RWPE1 (cell line): ENCODE measurements around the gene DET1.

Experiments used
- CTCF ChIA-PET: fragments of 350-600 bp; sonication (Branson Sonifier 250); formaldehyde crosslinking; extraction: SDS; loops from one replicate; lab custom pipeline; 2021; lab: Yijun Ruan, JAX
- POLR2A ChIA-PET: fragments of 400-600 bp; formaldehyde crosslinking; extraction: SDS; loops from one replicate; lab custom pipeline; 2020; ENCODE audit warnings: antibody characterized with exemption; ENCODE audit not compliant: low non-redundant PET; lab: Yijun Ruan, JAX
- DNase-seq: peaks from one replicate; pipeline ENCODE4 v3.0.0; 2012; ENCODE audit warnings: low spot score
- H3K27ac ChIP-seq: fragments of 450-650 bp; 2 replicates; pipeline ENCODE4 v1.5.1; 2017
- TF ChIP-seq, protein P1 (sequence below): fragments of 450-650 bp; conservative IDR thresholded peaks from 2 replicates; pipeline ENCODE4 v1.5.1; 2017; ENCODE audit warnings: low read depth, mild to moderate bottlenecking

DET1 gene

GRCh38 chr15:88498996-88499395, 47.5 kb downstream of the DET1 start:
- CTCF ChIA-PET: interaction anchor here (0.6 kb wide), 1 partner anchor 31 kb away, joined by 4 read pairs; the partner anchor contains the start of gene MRPS11
- H3K27ac ChIP-seq: no peak overlapping the region
- TF ChIP-seq, protein P1, sequence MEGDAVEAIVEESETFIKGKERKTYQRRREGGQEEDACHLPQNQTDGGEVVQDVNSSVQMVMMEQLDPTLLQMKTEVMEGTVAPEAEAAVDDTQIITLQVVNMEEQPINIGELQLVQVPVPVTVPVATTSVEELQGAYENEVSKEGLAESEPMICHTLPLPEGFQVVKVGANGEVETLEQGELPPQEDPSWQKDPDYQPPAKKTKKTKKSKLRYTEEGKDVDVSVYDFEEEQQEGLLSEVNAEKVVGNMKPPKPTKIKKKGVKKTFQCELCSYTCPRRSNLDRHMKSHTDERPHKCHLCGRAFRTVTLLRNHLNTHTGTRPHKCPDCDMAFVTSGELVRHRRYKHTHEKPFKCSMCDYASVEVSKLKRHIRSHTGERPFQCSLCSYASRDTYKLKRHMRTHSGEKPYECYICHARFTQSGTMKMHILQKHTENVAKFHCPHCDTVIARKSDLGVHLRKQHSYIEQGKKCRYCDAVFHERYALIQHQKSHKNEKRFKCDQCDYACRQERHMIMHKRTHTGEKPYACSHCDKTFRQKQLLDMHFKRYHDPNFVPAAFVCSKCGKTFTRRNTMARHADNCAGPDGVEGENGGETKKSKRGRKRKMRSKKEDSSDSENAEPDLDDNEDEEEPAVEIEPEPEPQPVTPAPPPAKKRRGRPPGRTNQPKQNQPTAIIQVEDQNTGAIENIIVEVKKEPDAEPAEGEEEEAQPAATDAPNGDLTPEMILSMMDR: no peak
- DNase-seq: no peak
- POLR2A ChIA-PET: no interaction called here

DNA sequence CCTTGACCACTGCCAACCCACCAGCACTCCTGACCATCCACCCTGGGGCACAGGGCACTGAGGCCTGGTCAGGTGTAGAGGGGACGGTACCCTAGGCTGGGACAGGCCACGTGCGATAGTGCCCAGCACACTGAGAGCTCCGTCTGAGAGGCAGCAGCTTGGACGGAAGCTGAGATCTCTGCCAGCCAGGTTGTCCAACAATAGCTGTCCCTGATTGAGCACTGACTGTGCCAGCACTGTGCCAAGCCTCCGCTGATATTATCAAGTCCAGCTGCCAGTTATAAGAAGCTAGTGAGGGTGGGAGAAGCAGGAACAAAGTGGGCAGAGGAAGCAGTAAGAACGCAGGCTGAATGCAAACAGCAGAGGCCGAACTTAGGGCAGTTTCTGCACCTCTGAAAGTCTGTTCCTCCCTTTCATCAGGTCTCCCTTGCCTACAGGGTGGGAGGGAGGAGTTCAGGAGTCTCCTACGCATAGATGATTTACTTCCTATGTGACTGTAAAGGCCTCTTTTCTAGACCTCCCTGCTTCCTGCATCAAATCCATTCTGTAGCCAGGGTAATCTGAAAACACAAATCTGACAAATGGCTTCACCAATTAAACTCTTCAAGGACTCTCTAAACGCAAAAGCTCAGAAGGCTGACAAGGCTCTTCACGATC, 49.2 kb downstream of the DET1 start:
- ChIA-PET CTCF (no interaction called here), POLR2A (no interaction called here)
- DNase-seq: no peak
- TF ChIP-seq, protein P1: no peak
- no peak overlapping the region for H3K27ac ChIP-seq

DNA sequence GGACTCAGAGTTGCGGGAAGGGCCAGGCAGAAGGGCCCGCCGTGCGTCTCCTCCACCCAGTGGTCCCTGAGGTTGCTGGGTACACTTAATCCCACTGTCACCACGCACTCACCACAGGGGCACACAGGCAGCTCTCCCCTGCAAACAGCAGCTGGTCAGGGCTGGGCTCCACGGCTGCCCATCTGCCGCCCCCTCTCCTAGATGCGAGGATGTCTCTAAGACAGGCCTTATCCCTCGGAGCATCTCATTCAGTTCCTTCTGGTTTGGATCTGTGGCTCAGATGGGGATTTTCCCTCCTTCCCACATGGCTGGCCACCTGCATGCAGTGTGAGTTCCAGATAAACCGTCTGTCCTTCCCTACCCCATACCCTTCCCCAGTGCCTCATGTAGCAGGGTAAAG, 52.6 kb downstream of the DET1 start:
- ChIA-PET POLR2A (no interaction called here), CTCF (interaction anchor here (0.7 kb wide), 1 partner anchor 299 kb away, joined by 4 read pairs; no protein-coding TSS in a partner anchor)
- H3K27ac ChIP-seq: no peak overlapping the region
- no peak for DNase-seq
- TF ChIP-seq, protein P1: no peak

GRCh38 chr15:88491158-88491557, 55.3 kb downstream of the DET1 start:
- POLR2A ChIA-PET: no interaction called here
- TF ChIP-seq, protein P1: no peak
- DNase-seq: no peak
- H3K27ac ChIP-seq: no peak overlapping the region
- CTCF ChIA-PET: no interaction called here

- ChIA-PET CTCF (no interaction called here), POLR2A (no interaction called here)
- no peak for DNase-seq
Observed at GRCh38 chr15:88490036-88490435, 56.4 kb downstream of the DET1 start.

DNA sequence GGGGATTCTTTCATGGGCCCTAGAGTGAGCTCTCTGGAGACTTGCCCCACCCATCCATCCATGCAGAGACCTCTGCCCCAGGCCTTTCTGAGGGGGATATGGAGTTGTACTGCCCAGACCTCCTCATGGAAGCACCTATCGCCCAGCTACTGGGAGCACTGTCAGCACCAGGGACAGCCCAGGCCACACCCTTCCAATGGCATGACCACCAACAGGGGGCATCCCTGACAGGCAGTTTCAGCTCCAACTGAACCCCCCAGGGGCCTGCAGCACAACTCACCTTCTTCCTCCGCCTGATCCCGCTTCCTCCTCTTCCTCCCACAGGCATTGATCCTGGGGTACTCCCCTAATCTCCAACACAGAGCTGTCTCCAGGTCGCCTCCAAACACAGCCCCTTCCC, 57.2 kb downstream of the DET1 start:
- no peak overlapping the region for H3K27ac ChIP-seq
- POLR2A ChIA-PET: no interaction called here
- CTCF ChIA-PET: no interaction called here
- TF ChIP-seq, protein P1: no peak
- DNase-seq: no peak

More at GRCh38 chr15:88490036-88490435, 56.4 kb downstream of the DET1 start:
- no peak overlapping the region for H3K27ac ChIP-seq
- TF ChIP-seq, protein P1: no peak
